ENCODE data around the gene STAT3.

The STAT3 gene

DNA sequence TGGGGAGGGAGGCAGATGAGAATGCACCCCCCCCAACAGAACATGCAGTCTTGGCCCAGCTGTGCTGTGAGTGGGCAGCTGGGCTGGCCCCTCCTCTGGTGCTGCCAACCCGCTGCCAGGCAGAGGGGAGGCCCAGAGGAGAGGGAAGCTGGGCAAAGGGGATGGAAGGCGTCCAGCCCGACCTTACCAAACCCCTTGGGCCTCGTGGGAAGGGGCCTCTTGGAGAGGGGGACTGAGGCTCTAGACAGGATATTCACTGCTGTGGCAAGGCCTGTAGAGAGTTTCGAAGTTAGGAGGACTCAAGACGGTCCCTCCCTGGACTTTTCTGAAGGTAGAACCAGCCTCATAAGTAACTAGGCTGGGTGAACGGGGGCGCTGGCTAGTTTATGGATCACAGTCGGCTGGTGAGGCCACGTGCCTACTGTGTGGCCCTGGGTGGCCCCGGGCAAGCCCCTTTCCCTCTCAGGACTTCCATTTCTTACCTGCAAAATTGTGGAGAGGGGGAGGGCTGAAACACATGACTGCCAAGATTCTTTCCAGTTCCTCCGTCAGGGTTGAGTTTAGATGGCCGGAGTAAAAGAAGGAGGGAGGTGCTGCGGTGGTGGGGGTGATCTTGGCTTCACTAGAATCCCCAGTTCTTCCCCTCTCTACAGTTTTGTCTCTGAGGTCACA, 100.8 kb downstream of the STAT3 start:
- Histone ChIP-seq H3K36me3 (ENCODE audit: control insufficient read depth, low read length) (no peaks in the 10 kb centered on the region), H3K27me3 (ENCODE audit: control insufficient read depth, low read length) (peaks cover 11% of the 10 kb centered on the region; the same call in 1 of the 2 replicates), H3K4me3 (ENCODE audit: low read length) (peak overlapping the region; percentile 74), H3K4me1 (ENCODE audit: control insufficient read depth, low read length) (peaks cover 50% of the 10 kb centered on the region), H3F3A (ENCODE audit: control insufficient read depth, insufficient read depth) (no peaks in the 10 kb centered on the region), H4K20me1 (ENCODE audit: control insufficient read depth, insufficient read depth, low read depth, low read length) (no peaks in the 10 kb centered on the region; the same call in 1 of the 2 replicates), H3K79me2 (ENCODE audit: control insufficient read depth, low read length) (no peaks in the 10 kb centered on the region; the same call in 1 of the 2 replicates), H3K27ac (ENCODE audit: low read depth, low read length) (peak overlapping the region; percentile 38), H3K4me2 (ENCODE audit: low read length) (peak overlapping the region; percentile 85), H3K9me2 (replicated peaks; ENCODE audit: control insufficient read depth, low read length) (no peaks in the 10 kb centered on the region), H3K9me3 (ENCODE audit: control insufficient read depth, insufficient read depth, low read length) (no peaks in the 10 kb centered on the region)
- TF ChIP-seq CTCF (IDR thresholded peaks at IDR 0.05; ENCODE audit: low read depth, low read length, poor library complexity, severe bottlenecking) (no peak), EZH2phosphoT487 (IDR thresholded peaks at IDR 0.05; ENCODE audit: borderline replicate concordance, low read length) (no peak)

GRCh38 chr17:42286411-42287221, 101.6 kb downstream of the STAT3 start:
- H3K4me1 ChIP-seq (ENCODE audit: control insufficient read depth, low read length): peaks cover 50% of the 10 kb centered on the region
- TF ChIP-seq CTCF (IDR thresholded peaks at IDR 0.05; ENCODE audit: low read depth, low read length, poor library complexity, severe bottlenecking): no peak
- TF ChIP-seq EZH2phosphoT487 (IDR thresholded peaks at IDR 0.05; ENCODE audit: borderline replicate concordance, low read length): no peak
- H3K36me3 ChIP-seq (ENCODE audit: control insufficient read depth, low read length): no peaks in the 10 kb centered on the region
- H3F3A ChIP-seq (ENCODE audit: control insufficient read depth, insufficient read depth): no peaks in the 10 kb centered on the region
- H3K27me3 ChIP-seq (ENCODE audit: control insufficient read depth, low read length): peaks cover 11% of the 10 kb centered on the region; the same call in 1 of the 2 replicates
- peak overlapping the region; percentile 74 for H3K4me3 ChIP-seq (ENCODE audit: low read length)
- no peaks in the 10 kb centered on the region; the same call in 1 of the 2 replicates for H3K79me2 ChIP-seq (ENCODE audit: control insufficient read depth, low read length)
- peak overlapping the region; percentile 85 for H3K4me2 ChIP-seq (ENCODE audit: low read length)
- no peaks in the 10 kb centered on the region; the same call in 1 of the 2 replicates for H4K20me1 ChIP-seq (ENCODE audit: control insufficient read depth, insufficient read depth, low read depth, low read length)
- no peaks in the 10 kb centered on the region for H3K9me2 ChIP-seq (replicated peaks; ENCODE audit: control insufficient read depth, low read length)
- H3K9me3 ChIP-seq (ENCODE audit: control insufficient read depth, insufficient read depth, low read length): no peaks in the 10 kb centered on the region
- peak overlapping the region; percentile 38; the same call in 1 of the 2 replicates for H3K27ac ChIP-seq (ENCODE audit: low read depth, low read length)

GRCh38 chr17:42285346-42286050, 102.7 kb downstream of the STAT3 start:
- Histone ChIP-seq H3K9me3 (ENCODE audit: control insufficient read depth, insufficient read depth, low read length) (no peaks in the 10 kb centered on the region), H3F3A (ENCODE audit: control insufficient read depth, insufficient read depth) (peaks cover 4% of the 10 kb centered on the region), H3K4me3 (ENCODE audit: low read length) (no peak overlapping the region), H3K9me2 (replicated peaks; ENCODE audit: control insufficient read depth, low read length) (no peaks in the 10 kb centered on the region), H3K27ac (ENCODE audit: low read depth, low read length) (no peak overlapping the region), H3K79me2 (ENCODE audit: control insufficient read depth, low read length) (no peaks in the 10 kb centered on the region; the same call in 1 of the 2 replicates), H3K27me3 (ENCODE audit: control insufficient read depth, low read length) (peaks cover 11% of the 10 kb centered on the region; the same call in 1 of the 2 replicates), H3K4me1 (ENCODE audit: control insufficient read depth, low read length) (peaks cover 50% of the 10 kb centered on the region), H4K20me1 (ENCODE audit: control insufficient read depth, insufficient read depth, low read depth, low read length) (no peaks in the 10 kb centered on the region; the same call in 1 of the 2 replicates), H3K36me3 (ENCODE audit: control insufficient read depth, low read length) (no peaks in the 10 kb centered on the region), H3K4me2 (ENCODE audit: low read length) (peak overlapping the region; percentile 7; the same call in 1 of the 2 replicates)
- no peak for TF ChIP-seq CTCF (IDR thresholded peaks at IDR 0.05; ENCODE audit: low read depth, low read length, poor library complexity, severe bottlenecking)
- no peak for TF ChIP-seq EZH2phosphoT487 (IDR thresholded peaks at IDR 0.05; ENCODE audit: borderline replicate concordance, low read length)

Measured in DOHH2 (cell line).